Subcutaneous abdominal adipose tissue (tissue), 5 donors: ENCODE data around the gene UPK1B.

Experiments used
- H3K27ac ChIP-seq: one replicate; pipeline ENCODE4 v1.7.0; 2013; ENCODE audit warnings: low read depth, mild to moderate bottlenecking, inconsistent platforms, low read length, moderate library complexity
- H3K27me3 ChIP-seq, 5 donors: one replicate each; pipeline ENCODE4 v1.7.0; 2013; ENCODE audit warnings: low read length in 5 of 5, inconsistent platforms in 1 of 5; ENCODE audit not compliant: control insufficient read depth in 5 of 5, insufficient read depth in 4 of 5
- H3K36me3 ChIP-seq, 5 donors: one replicate each; pipeline ENCODE4 v1.7.0; 2013; ENCODE audit warnings: low read length in 5 of 5; ENCODE audit not compliant: control insufficient read depth in 5 of 5, insufficient read depth in 5 of 5
- H3K4me1 ChIP-seq, 5 donors: one replicate each; pipeline ENCODE4 v1.7.0; 2013; ENCODE audit warnings: low read length in 5 of 5, mild to moderate bottlenecking in 3 of 5, moderate library complexity in 1 of 5; ENCODE audit not compliant: control insufficient read depth in 5 of 5, insufficient read depth in 5 of 5
- H3K4me3 ChIP-seq, 5 donors: one replicate each; pipeline ENCODE4 v1.7.0; 2013; ENCODE audit warnings: low read length in 5 of 5, low read depth in 1 of 5
- H3K9ac ChIP-seq, 5 donors: one replicate each; pipeline ENCODE4 v1.7.0; 2013; ENCODE audit warnings: low read length in 5 of 5, mild to moderate bottlenecking in 4 of 5, moderate library complexity in 3 of 5
- H3K9me3 ChIP-seq, 5 donors: one replicate each; pipeline ENCODE4 v1.7.0; 2013; ENCODE audit warnings: low read length in 5 of 5; ENCODE audit not compliant: control insufficient read depth in 5 of 5
- donor health status: healthy.
- donor health status: healthy.
- donor health status: healthy.
- donor health status: healthy.
- donor health status: healthy.

Gene UPK1B

DNA sequence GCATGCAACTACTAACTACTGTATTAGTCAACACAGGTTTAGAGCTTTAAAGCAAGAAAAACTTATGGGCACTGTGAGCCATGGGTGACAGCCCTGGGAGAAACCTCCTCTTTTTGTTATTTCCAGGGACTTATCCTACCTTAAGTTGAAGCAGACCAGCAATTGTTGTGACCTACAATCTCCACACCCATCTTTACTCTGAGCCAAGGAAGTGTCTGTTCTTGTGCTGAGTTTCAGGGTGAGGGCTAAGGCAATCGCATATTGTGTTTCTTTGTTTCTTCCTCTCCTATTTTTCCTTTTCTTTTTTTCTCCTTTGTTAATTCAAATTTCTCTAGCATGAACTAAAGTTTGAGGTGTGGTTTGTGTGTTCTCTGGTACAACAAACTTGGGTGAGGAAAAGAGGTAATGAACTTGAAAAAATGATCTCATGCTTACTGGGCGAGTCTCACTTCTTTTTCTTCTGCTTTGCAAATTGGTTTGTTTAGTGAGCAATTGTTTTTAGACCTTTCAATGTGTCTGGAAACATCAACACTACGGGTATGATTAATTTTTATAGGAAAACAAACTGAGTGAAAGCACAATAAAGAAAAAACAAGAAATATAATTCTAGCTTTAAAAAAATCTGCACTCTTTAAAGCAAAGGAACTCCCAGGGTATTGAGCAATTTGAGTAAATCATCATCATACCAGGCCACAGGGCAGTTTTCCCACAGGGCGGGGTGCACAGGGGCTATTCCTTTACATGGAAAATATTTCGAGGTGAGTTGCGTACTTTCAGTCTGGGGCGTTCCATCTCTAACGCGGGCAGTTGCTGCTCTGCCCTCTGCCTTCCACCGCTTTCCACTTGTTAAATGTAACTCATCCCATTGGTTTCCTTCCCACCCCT is 2.7 kb downstream of the UPK1B start:
- no peak overlapping the region for H3K9ac ChIP-seq

DNA sequence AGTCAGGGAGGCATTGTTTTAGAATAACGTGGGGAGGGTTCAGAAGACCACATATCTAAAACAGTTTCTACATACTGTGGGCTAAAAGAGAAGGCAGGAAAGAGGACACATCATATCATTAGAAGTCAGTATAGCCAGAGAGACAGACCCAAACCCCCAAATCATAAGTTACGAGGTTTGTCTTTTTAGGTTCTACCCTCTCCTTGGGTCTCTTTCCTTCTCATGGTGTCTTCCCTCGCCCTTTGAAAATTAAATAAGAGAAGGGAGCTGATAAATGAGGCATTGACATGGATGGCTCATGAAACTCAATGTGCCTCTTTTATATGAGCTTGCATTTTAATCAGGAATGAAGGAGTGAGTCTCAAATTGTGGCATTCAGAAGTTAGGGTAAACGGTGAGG is 3.4 kb downstream of the UPK1B start:
- H3K4me3 ChIP-seq: no peak overlapping the region
- H3K9ac ChIP-seq: no peak overlapping the region
- H3K27me3 ChIP-seq: no peaks in the 10 kb centered on the region
- no peaks in the 10 kb centered on the region for H3K9me3 ChIP-seq
- no peak overlapping the region for H3K27ac ChIP-seq
- no peaks in the 10 kb centered on the region for H3K4me1 ChIP-seq
- H3K36me3 ChIP-seq: no peaks in the 10 kb centered on the region

More for the DNA sequence above, 2.7 kb downstream of the UPK1B start:
- Histone ChIP-seq H3K27me3 (no peaks in the 10 kb centered on the region), H3K36me3 (no peaks in the 10 kb centered on the region), H3K9me3 (no peaks in the 10 kb centered on the region), H3K27ac (no peak overlapping the region), H3K4me1 (no peaks in the 10 kb centered on the region), H3K4me3 (no peak overlapping the region)

DNA sequence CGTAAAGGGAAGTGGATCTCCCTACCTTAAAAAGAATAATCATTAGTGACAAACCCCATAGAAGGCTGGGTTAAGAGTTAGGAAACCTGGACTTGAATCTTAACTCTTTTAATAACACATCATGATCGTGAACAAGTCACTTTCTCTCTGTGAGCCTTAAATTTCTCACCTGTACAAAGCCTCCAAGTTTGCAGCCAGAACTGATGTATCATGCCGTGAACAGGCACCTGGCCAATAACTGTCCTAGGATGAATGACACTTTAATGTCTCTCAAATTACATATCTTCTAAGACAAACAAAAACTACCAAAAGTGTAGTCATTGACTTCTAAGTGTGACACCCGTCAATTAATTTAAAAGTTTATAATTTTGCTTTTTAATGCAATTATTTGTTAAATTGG is 3.9 kb downstream of the UPK1B start:
- Histone ChIP-seq H3K9ac (no peak overlapping the region), H3K4me3 (no peak overlapping the region), H3K9me3 (no peaks in the 10 kb centered on the region), H3K27me3 (no peaks in the 10 kb centered on the region), H3K36me3 (no peaks in the 10 kb centered on the region), H3K27ac (no peak overlapping the region), H3K4me1 (no peaks in the 10 kb centered on the region)

DNA sequence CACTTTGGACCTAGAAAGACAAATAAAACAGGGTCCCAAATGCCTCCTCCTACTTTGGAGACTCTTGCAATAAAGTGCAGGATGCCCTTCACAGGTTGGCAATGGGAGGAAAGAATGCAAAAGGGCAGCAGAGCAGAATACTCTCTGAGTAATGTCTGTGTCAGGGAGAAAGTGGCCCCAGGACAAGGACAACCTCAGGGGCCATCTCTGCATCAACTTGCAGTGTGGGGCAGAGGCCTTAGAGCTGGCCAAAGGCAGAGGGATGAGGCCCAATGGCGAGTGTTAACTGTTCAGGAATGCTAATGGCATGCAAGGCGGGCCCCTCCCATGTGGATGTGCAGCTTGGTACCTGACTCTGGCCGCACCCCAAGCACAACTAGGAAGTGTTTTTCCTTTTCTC is 8.4 kb downstream of the UPK1B start:
- Histone ChIP-seq H3K27ac (no peak overlapping the region), H3K27me3 (no peaks in the 10 kb centered on the region), H3K4me1 (no peaks in the 10 kb centered on the region), H3K9me3 (no peaks in the 10 kb centered on the region), H3K4me3 (no peak overlapping the region), H3K9ac (no peak overlapping the region), H3K36me3 (no peaks in the 10 kb centered on the region)

DNA sequence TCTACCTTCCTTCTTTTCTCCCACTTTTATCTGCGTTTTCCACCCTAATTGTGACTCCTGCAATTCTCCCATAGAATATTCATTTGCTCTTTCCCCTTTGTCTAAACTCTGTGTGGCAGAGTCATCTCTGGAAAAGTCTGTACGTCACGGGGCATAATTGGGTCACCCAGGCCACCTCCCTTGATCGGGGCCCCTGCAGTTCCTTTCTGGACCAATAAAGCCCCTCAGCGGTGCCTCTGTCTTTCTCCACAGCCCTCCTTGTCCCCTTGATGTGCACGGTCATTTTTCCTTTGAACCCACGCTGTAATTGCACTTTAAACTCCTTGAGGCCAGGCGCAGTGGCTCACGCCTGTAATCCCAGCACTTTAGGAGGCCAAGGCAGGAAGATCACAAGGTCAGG is 10.7 kb downstream of the UPK1B start:
- Histone ChIP-seq H3K9ac (no peak overlapping the region), H3K9me3 (no peaks in the 10 kb centered on the region), H3K27ac (no peak overlapping the region), H3K36me3 (no peaks in the 10 kb centered on the region), H3K27me3 (no peaks in the 10 kb centered on the region), H3K4me3 (no peak overlapping the region), H3K4me1 (no peaks in the 10 kb centered on the region)

DNA sequence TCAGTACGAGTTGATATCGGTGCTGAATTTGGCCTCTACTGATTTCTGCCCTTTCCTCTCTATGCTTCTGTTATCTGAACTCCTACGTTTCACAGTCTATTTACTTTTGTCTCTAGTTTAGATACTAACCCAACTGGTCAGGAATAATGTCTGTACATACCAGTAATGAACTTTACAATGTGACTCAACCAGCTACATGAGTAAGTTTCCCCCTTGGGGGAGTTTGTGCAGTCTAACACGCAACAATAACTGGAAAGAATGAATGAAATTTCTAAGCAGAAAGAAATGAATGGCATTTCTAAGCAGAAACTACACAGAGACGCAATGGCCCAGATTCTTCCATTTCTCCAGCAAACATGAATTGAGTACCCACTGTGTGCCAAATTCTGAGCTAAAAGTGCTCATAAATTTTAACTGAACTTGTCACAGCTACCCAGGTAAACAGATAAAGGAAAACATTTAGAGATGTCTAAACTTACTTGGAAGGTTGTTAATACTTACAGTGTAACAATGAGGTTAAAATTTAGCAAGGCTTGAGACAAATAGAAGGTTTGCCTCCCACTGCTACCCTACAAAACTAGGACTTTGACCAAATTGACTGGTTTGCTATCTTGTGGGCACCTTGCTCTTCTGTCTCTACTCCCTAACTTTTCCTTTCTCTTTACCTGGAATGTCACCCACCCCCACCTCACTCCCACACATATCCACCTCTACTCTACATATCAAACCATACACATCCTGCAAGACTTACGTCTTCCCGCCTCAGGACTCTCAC is 11.6 kb downstream of the UPK1B start:
- no peak overlapping the region for H3K4me3 ChIP-seq
- no peak overlapping the region for H3K9ac ChIP-seq
- H3K27ac ChIP-seq: no peak overlapping the region
- no peaks in the 10 kb centered on the region for H3K27me3 ChIP-seq
- no peaks in the 10 kb centered on the region for H3K4me1 ChIP-seq
- H3K36me3 ChIP-seq: no peaks in the 10 kb centered on the region
- H3K9me3 ChIP-seq: no peaks in the 10 kb centered on the region

DNA sequence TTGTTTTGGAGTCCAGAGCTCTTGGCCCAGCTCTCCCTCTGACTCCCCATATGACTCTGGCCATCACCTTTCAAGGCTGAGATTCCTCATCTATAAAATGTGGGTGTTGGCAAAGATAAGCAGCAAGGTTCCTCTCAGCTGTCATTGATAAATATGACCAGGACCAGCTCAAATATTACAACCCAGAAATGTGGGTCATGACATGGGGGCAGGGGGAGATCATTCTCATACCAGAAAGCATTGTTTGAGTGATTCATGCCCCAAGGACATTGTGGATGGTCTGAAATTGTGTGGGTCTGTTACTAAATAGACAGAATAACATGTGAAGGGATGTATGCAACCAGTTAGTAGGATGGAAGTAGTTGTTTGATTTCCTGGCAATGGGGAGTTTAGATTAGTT is 13.9 kb downstream of the UPK1B start:
- Histone ChIP-seq H3K9ac (no peak overlapping the region), H3K4me3 (no peak overlapping the region), H3K4me1 (no peaks in the 10 kb centered on the region), H3K27ac (no peak overlapping the region), H3K9me3 (no peaks in the 10 kb centered on the region), H3K36me3 (no peaks in the 10 kb centered on the region), H3K27me3 (no peaks in the 10 kb centered on the region)

DNA sequence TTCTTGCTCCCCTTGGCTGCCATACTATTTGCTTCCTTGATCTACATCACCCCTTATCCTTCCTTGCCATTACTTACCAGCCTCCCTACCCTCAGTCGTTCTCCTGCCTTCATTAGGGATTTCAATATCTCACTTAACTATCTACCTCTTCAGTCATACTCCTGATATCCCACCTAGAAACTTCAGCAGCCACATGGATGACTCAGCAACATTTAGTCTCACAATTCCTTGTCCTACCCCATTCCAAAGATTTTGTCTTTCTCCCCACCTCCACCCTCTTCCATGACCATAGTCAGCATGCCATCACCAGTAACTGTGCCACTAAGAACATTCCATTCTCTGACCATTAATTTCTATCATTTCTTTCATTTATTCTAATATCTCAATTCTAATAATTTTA is 18.4 kb downstream of the UPK1B start:
- no peak overlapping the region for H3K27ac ChIP-seq
- no peak overlapping the region for H3K9ac ChIP-seq
- H3K27me3 ChIP-seq: no peaks in the 10 kb centered on the region
- no peaks in the 10 kb centered on the region for H3K9me3 ChIP-seq
- H3K36me3 ChIP-seq: no peaks in the 10 kb centered on the region
- no peak overlapping the region for H3K4me3 ChIP-seq
- H3K4me1 ChIP-seq: no peaks in the 10 kb centered on the region

DNA sequence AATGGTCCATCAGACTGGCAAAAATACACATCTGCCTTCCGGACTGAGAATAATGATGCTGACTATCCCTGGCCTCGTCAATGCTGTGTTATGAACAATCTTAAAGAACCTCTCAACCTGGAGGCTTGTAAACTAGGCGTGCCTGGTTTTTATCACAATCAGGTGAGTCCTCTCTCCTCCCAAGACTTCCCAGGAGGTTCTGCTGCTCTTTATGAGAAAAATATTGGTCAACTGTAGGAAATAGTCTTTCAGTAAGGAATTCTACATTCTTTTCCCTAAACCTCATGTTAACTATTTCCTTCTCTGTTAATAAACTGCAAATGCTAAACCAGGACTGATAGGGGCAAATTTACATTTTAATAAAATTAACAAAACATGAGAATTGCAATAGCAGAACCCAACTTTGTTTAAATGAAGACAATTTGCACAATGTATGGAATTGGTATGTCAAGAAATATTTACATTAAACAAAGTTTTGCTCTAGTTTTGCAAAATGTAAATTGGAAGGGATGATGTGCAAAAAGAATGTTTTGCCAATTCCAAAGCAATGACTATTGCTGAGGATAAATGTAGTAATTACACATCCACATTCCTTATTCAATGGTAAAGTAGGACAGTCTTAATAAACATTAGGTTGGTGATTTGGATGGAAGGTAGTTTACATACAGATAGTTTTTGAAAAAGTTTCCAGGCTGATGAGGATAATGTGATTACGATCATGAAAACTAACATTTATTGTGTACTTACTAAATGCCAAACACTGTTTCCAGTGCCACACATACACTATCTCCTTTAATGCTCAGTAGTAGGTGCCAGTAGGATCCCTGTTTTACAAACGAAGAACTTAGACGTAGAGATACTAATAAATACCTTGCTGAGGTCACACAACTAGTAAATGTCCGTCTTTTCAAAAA is 21.1 kb downstream of the UPK1B start:
- H3K9me3 ChIP-seq: no peaks in the 10 kb centered on the region
- no peaks in the 10 kb centered on the region for H3K4me1 ChIP-seq
- no peak overlapping the region for H3K27ac ChIP-seq
- no peaks in the 10 kb centered on the region for H3K36me3 ChIP-seq
- no peak overlapping the region for H3K4me3 ChIP-seq
- H3K9ac ChIP-seq: no peak overlapping the region
- H3K27me3 ChIP-seq: no peaks in the 10 kb centered on the region

DNA sequence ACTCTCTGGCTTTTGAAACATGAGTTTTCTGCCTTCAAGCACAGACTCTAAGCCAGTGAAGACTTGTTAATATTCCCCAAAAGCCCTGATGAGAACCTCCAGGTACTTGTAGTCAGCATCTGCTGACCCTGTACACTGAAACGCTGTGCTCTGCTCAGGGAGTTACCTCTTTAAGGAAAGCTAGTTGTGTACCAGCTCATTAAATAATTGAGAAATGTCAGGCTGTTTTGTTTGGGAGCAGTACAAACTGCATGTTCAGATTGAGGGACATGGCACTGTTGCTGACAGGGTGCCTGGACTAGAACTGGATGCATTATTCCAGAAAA is 21.7 kb downstream of the UPK1B start:
- Histone ChIP-seq H3K4me1 (no peaks in the 10 kb centered on the region), H3K4me3 (no peak overlapping the region), H3K36me3 (no peaks in the 10 kb centered on the region), H3K27me3 (no peaks in the 10 kb centered on the region), H3K9me3 (no peaks in the 10 kb centered on the region), H3K9ac (no peak overlapping the region), H3K27ac (no peak overlapping the region)
